ENCODE measurements around the gene PLA2G3.

GRCh38 chr22:31106731-31107177 lies 33.6 kb downstream of the PLA2G3 start:
- no peak for TF ChIP-seq POLR2A (IDR thresholded peaks at IDR 0.05; ENCODE audit: borderline replicate concordance, extremely low read depth, insufficient read depth, insufficient read length)
- TF ChIP-seq CTCF (IDR thresholded peaks at IDR 0.05 in 2 of 3, conservative IDR thresholded peaks at IDR 0.05 in 1 of 3; ENCODE audit: borderline replicate concordance in 1 of 3, insufficient read depth in 1 of 3, low read depth in 2 of 3, low read length in 2 of 3): no peak
- TF ChIP-seq EZH2 (IDR thresholded peaks at IDR 0.05): no peak
- TF ChIP-seq SRF (IDR thresholded peaks at IDR 0.05; ENCODE audit: low read depth): no peak

Data from HCT116 (cell line).